SH-SY5Y (cell line): ENCODE data around the gene MAP3K20.

Experiments used
- GATA2 ChIP-seq: IDR thresholded peaks from 2 replicates; pipeline ENCODE4 v1.6.1; 2011; ENCODE audit warnings: mild to moderate bottlenecking, low read depth, low read length
- GATA3 ChIP-seq: IDR thresholded peaks from 2 replicates; pipeline ENCODE4 v1.6.1; 2011; ENCODE audit warnings: low read depth, mild to moderate bottlenecking, low read length, moderate library complexity

GRCh38 chr2:173311844-173312606 is 236.4 kb downstream of the MAP3K20 start:
- TF ChIP-seq GATA2 (no peak), GATA3 (no peak)
